Ascending aorta (tissue), 2 donors: ENCODE data around the gene KLC1. TPM values are rescaled to one million over a fixed set of nuclear protein-coding genes. Genes with fewer than 3 reads are reported as not detected.

Experiments
- DNase-seq, 2 donors: peaks; one replicate each; pipeline ENCODE4 v3.0.0-alpha.2; 2019; ENCODE audit warnings: low spot score in 2 of 2
- H3K27ac ChIP-seq, 2 donors: fragments of 200-600 bp; sonication (generic); one replicate each; pipeline ENCODE4 v1.5.1; 2016 to 2017; ENCODE audit warnings: mild to moderate bottlenecking in 1 of 2
- H3K27me3 ChIP-seq: fragments of 200-600 bp; sonication (generic); one replicate; pipeline ENCODE4 v1.5.1; 2017
- H3K36me3 ChIP-seq, 2 donors: fragments of 200-600 bp; sonication (generic); one replicate each; pipeline ENCODE4 v1.5.1; 2016
- H3K4me1 ChIP-seq, 2 donors: fragments of 200-600 bp; sonication (generic); one replicate each; pipeline ENCODE4 v1.5.1; 2016 to 2017; ENCODE audit warnings: mild to moderate bottlenecking in 1 of 2
- H3K4me3 ChIP-seq, 2 donors: fragments of 200-600 bp; sonication (generic); one replicate each; pipeline ENCODE4 v1.5.1; 2016 to 2017; ENCODE audit warnings: mild to moderate bottlenecking in 1 of 2
- H3K9me3 ChIP-seq, 2 donors: fragments of 200-600 bp; sonication (generic); one replicate each; pipeline ENCODE4 v1.5.1; 2016
- intact Hi-C: fragments of 100-400 bp; cut with DNase I; formaldehyde crosslinking; loops from one replicate; pipeline ENCODE4 v1.15.1; 2023
- total RNA-seq: library from RNA; depleted of rRNA; stranded (reverse); fragments of >200 nt; gene quantifications from one replicate; pipeline ENCODE4 v1.1.0, GENCODE V29; 2016
- TF ChIP-seq, protein P1 (sequence below), 3 experiments: fragments of 200-600 bp in 2 of 3; fragments of 450-650 bp in 1 of 3; sonication (generic) in 2 of 3; IDR thresholded peaks; one replicate each; pipeline ENCODE4 v1.5.1; 2016 to 2019; ENCODE audit warnings: antibody characterized with exemption in 3 of 3, mild to moderate bottlenecking in 1 of 3, moderate library complexity in 1 of 3

The KLC1 gene
- total RNA-seq, 1 donor from 2014 or later: 302 TPM

DNA sequence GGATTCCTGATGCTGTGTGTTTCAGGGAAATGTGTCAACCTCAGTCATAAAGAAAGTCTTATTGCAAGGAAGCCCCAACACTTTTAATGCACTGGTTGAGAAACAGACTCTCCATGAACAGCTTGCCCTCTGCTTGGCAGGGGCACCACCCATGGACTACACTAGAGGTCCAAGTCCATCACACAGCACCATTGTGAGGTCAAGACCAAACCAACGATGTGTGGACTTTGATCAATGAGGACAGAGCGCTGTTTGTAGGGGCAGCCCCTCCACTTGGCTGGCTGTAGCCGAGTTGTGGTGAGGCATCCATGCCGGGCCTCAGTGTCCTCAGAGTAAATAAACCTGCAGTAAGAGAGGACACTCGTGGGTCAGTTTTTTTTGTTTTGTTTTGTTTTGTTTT is 116.4 kb downstream of the KLC1 start:
- DNase-seq: no peak
- H3K9me3 ChIP-seq: no peaks in the 10 kb centered on the region
- no peak overlapping the region for H3K27ac ChIP-seq
- H3K27me3 ChIP-seq: no peaks in the 10 kb centered on the region
- TF ChIP-seq, protein P1, sequence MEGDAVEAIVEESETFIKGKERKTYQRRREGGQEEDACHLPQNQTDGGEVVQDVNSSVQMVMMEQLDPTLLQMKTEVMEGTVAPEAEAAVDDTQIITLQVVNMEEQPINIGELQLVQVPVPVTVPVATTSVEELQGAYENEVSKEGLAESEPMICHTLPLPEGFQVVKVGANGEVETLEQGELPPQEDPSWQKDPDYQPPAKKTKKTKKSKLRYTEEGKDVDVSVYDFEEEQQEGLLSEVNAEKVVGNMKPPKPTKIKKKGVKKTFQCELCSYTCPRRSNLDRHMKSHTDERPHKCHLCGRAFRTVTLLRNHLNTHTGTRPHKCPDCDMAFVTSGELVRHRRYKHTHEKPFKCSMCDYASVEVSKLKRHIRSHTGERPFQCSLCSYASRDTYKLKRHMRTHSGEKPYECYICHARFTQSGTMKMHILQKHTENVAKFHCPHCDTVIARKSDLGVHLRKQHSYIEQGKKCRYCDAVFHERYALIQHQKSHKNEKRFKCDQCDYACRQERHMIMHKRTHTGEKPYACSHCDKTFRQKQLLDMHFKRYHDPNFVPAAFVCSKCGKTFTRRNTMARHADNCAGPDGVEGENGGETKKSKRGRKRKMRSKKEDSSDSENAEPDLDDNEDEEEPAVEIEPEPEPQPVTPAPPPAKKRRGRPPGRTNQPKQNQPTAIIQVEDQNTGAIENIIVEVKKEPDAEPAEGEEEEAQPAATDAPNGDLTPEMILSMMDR (IDR thresholded peaks at IDR 0.05): no peak
- H3K4me1 ChIP-seq: no peaks in the 10 kb centered on the region
- H3K4me3 ChIP-seq: no peak overlapping the region
- H3K36me3 ChIP-seq: peaks cover 13 to 16% of the 10 kb centered on the region in 2 donors
- intact Hi-C loops: no loop called here

DNA sequence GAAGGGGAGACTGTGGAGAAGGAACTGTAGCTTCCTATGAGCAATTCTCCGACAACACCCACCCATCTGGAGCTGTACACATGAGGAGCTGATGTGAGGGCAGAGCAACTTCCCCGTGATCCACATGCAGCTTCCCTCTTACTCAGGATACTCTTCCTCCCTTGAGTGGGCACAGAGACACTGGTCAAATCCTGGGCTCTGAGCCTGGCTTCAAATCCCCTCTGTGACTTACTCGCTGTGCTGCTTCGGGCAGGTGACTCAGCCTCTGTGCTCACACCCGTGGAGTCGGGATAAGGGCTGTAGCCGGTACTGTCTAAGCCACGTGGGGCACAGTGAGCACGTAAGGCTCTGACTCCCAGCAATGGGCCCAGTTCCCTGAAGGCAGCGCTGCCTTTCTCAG is 117.7 kb downstream of the KLC1 start:
- no peaks in the 10 kb centered on the region for H3K9me3 ChIP-seq
- H3K4me1 ChIP-seq: no peaks in the 10 kb centered on the region
- intact Hi-C loops: no loop called here
- H3K27ac ChIP-seq: no peak overlapping the region
- peaks cover 13 to 19% of the 10 kb centered on the region in 2 donors for H3K36me3 ChIP-seq
- TF ChIP-seq, protein P1 (IDR thresholded peaks at IDR 0.05): no peak
- no peak for DNase-seq
- no peaks in the 10 kb centered on the region for H3K27me3 ChIP-seq
- H3K4me3 ChIP-seq: no peak overlapping the region

DNA sequence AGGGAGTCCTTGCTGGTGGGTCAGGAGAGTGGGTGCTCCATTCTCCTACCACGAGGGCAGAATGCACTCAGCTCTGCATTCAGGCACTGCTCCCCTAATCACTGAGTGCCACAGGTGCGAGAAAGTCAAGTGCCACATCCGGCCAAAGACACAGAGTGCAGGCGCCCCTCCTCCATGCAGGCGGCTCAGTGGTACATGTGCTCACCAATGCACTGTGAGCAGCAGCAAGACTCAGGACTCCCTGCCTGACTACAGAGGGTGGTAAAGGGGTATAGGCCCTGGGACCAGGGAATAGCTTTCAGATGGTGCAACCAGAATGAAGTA is 119.5 kb downstream of the KLC1 start:
- no peak overlapping the region for H3K27ac ChIP-seq
- H3K36me3 ChIP-seq: peaks cover 20 to 25% of the 10 kb centered on the region in 2 donors
- no peaks in the 10 kb centered on the region for H3K9me3 ChIP-seq
- no peaks in the 10 kb centered on the region for H3K4me1 ChIP-seq
- no peak overlapping the region for H3K4me3 ChIP-seq
- no peaks in the 10 kb centered on the region for H3K27me3 ChIP-seq
- intact Hi-C loops: no loop called here
- no peak for DNase-seq
- TF ChIP-seq, protein P1 (IDR thresholded peaks at IDR 0.05): no peak

DNA sequence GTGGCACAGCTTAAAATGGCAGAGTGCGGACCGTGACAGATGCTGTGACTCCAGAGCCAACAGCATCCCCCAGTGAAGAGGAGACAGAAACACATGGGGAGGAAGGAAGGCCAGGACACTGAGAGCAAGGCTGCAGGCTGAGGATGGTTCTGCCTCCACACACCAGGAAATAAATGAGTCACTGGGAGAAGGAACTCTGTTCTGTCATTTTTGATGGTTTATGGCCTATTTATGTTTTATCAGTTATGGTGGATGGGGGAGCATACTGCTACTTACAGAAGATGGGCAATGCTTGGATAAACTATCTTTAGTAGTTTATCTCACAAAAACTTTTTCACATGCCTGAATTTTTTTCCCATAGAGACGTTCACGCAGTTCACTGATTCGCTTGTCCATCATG is 120.4 kb downstream of the KLC1 start:
- H3K9me3 ChIP-seq: no peaks in the 10 kb centered on the region
- H3K4me1 ChIP-seq: no peaks in the 10 kb centered on the region
- intact Hi-C loops: no loop called here
- H3K4me3 ChIP-seq: no peak overlapping the region
- DNase-seq: no peak
- peaks cover 17 to 29% of the 10 kb centered on the region in 2 donors for H3K36me3 ChIP-seq
- H3K27ac ChIP-seq: no peak overlapping the region
- H3K27me3 ChIP-seq: no peaks in the 10 kb centered on the region
- TF ChIP-seq, protein P1 (IDR thresholded peaks at IDR 0.05): no peak

DNA sequence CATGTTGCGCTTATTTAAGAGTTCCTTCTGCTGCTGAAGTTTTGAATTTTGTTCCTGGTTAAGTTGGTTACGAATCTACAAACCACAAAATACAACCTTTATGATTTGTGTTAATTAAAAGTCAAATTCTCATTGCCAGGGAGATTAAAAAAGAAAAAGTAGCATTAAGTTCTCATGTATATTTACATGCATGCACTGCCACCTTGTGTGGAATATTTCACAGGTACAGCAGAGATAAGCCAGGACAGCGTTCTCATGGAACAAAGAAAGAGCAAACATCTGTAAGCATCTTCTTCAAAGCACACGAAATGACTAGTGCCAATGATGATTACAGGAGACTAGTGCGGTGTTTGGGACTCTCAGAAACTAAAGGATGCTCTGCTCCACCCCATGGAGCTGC is 120.8 kb downstream of the KLC1 start:
- DNase-seq: no peak
- intact Hi-C loops: no loop called here
- Histone ChIP-seq H3K4me1 (no peaks in the 10 kb centered on the region), H3K27ac (no peak overlapping the region), H3K4me3 (no peak overlapping the region), H3K9me3 (no peaks in the 10 kb centered on the region), H3K27me3 (no peaks in the 10 kb centered on the region), H3K36me3 (peaks cover 17 to 26% of the 10 kb centered on the region in 2 donors)
- TF ChIP-seq, protein P1 (IDR thresholded peaks at IDR 0.05): peak in 1 of 3 experiments; percentile 29

Other genes starting within 250 kb of the KLC1 start
- gene MARK3, start 243.8 kb upstream of the KLC1 start, total RNA-seq: 78.1 TPM
- 144 TPM for gene CKB, start 106.4 kb upstream of the KLC1 start, total RNA-seq
- gene TRMT61A, start 100.0 kb upstream of the KLC1 start, total RNA-seq: 31.2 TPM
- gene BAG5, start 66.6 kb upstream of the KLC1 start, total RNA-seq: 7.1 TPM
- 37.7 TPM for gene COA8, start 66.3 kb upstream of the KLC1 start, total RNA-seq
- gene XRCC3, start 86.2 kb downstream of the KLC1 start, total RNA-seq: 9.0 TPM
- gene ZFYVE21, start 86.6 kb downstream of the KLC1 start, total RNA-seq: 219 TPM
- 32.7 TPM for gene PPP1R13B, start 218.4 kb downstream of the KLC1 start, total RNA-seq